ENCODE measurements around the gene FIGN.

DNA sequence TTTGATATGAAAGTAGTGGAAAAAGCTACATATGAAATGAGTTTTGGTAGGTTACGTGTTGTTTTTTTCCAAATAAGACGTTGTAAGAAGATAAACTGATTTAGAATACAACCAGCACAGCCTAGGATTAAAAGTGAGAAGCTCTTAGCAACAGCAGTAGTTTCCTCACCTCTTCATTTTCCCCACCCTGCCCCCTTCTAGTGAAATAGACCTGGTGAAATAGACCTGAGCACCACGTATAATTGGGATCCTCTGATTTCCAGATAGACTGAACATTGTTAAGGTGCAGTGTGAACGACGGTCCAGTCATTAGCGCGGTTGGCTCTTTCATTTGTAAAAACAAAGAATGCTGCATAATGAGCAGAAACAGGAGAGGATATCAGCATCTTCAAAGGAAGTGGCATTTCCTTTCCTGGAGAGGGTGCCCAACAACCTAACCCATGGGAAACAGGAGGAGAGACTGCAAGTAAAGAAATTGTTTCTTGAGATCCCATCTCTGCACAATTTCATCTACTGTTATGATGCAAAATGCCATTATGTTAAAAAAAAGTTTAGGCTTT is 114.3 kb downstream of the FIGN start:
- no peak for TF ChIP-seq ZNF274 (IDR thresholded peaks at IDR 0.05; ENCODE audit: low read depth, low read length)
- no peak for TF ChIP-seq YY1 (IDR thresholded peaks at IDR 0.05; ENCODE audit: insufficient read depth, insufficient read length)
- TF ChIP-seq SUZ12 (IDR thresholded peaks at IDR 0.05; ENCODE audit: extremely low read depth, insufficient read depth, insufficient read length), result no peak

Data from NT2/D1 (cell line).